Fibroblast of skin of right quadriceps (primary cell): ENCODE data around the gene INPP5F.
A peak's percentile ranks its signal among the peaks of the same experiment; 100 is the strongest.
"Not testable (repeated sequence)": the region's sequence is repeated elsewhere in the genome, so short reads cannot be mapped to it uniquely, and the experiment has no call there.

Source experiments
- DNase-seq: peaks from one replicate; pipeline ENCODE4 v3.0.0-alpha.2; 2013

The INPP5F gene

GRCh38 chr10:119742947-119743648 is 17.2 kb downstream of the INPP5F start:
- no peak for DNase-seq

- no peak for DNase-seq
Measured at GRCh38 chr10:119747940-119748339, 22.1 kb downstream of the INPP5F start.

- DNase-seq, result no peak
Measured at GRCh38 chr10:119748871-119749270, 23.0 kb downstream of the INPP5F start.

- no peak for DNase-seq
Measured at GRCh38 chr10:119749455-119749854, 23.6 kb downstream of the INPP5F start.

GRCh38 chr10:119750391-119751230 is 24.8 kb downstream of the INPP5F start:
- peak; percentile 74 for DNase-seq

- DNase-seq, result no peak
Measured at GRCh38 chr10:119753309-119753708, 27.5 kb downstream of the INPP5F start.

- DNase-seq, result no peak
Measured at GRCh38 chr10:119754085-119754484, 28.2 kb downstream of the INPP5F start.

GRCh38 chr10:119754936-119755335 is 29.1 kb downstream of the INPP5F start:
- no peak for DNase-seq

- no peak for DNase-seq
Measured at GRCh38 chr10:119755446-119755845, 29.6 kb downstream of the INPP5F start.

- DNase-seq, result no peak
Measured at GRCh38 chr10:119758448-119759195, 32.8 kb downstream of the INPP5F start.

- DNase-seq, result peak; percentile 39
Measured at GRCh38 chr10:119759832-119760231, 34.0 kb downstream of the INPP5F start.

GRCh38 chr10:119761106-119761505 is 35.3 kb downstream of the INPP5F start:
- DNase-seq, result peak; percentile 89

GRCh38 chr10:119762035-119762434 is 36.2 kb downstream of the INPP5F start:
- DNase-seq, result no peak

GRCh38 chr10:119762805-119763798 is 37.3 kb downstream of the INPP5F start:
- DNase-seq, result peak; percentile 42

GRCh38 chr10:119768455-119769094 is 42.7 kb downstream of the INPP5F start:
- no peak for DNase-seq

- peak; percentile 65 for DNase-seq
Measured at GRCh38 chr10:119769886-119770285, 44.0 kb downstream of the INPP5F start.

- DNase-seq, result peak; percentile 24
Measured at GRCh38 chr10:119770928-119771327, 45.1 kb downstream of the INPP5F start.

GRCh38 chr10:119772334-119772733 is 46.5 kb downstream of the INPP5F start:
- DNase-seq, result no peak

GRCh38 chr10:119773041-119773440 is 47.2 kb downstream of the INPP5F start:
- DNase-seq, result not testable (repeated sequence)

GRCh38 chr10:119775529-119775928 is 49.7 kb downstream of the INPP5F start:
- DNase-seq, result no peak

GRCh38 chr10:119776536-119776935 is 50.7 kb downstream of the INPP5F start:
- DNase-seq, result no peak

- DNase-seq, result no peak
Measured at GRCh38 chr10:119777686-119778085, 51.8 kb downstream of the INPP5F start.
